ENCODE data around the gene SFTPD.

The SFTPD gene

GRCh38 chr10:79944428-79945395 lies 4.2 kb downstream of the SFTPD start:
- DNase-seq = no peak

- no peak for DNase-seq
These were observed 5.0 kb downstream of the SFTPD start for GRCh38 chr10:79943871-79944270.

- no peak for DNase-seq
These were observed 6.4 kb downstream of the SFTPD start for GRCh38 chr10:79942261-79943185.

GRCh38 chr10:79941585-79942210 lies 7.2 kb downstream of the SFTPD start:
- no peak for DNase-seq

GRCh38 chr10:79941146-79941545 lies 7.8 kb downstream of the SFTPD start:
- DNase-seq = no peak

- no peak for DNase-seq
These were observed 8.5 kb downstream of the SFTPD start for GRCh38 chr10:79940431-79940830.

GRCh38 chr10:79939969-79940368 lies 8.9 kb downstream of the SFTPD start:
- DNase-seq = no peak

GRCh38 chr10:79938728-79939406 lies 10.0 kb downstream of the SFTPD start:
- DNase-seq = no peak

- no peak for DNase-seq
These were observed 11.2 kb downstream of the SFTPD start for GRCh38 chr10:79937701-79938151.

GRCh38 chr10:79936625-79937615 lies 12.0 kb downstream of the SFTPD start:
- no peak for DNase-seq

GRCh38 chr10:79933961-79934360 lies 14.9 kb downstream of the SFTPD start:
- DNase-seq = peak; percentile 60

GRCh38 chr10:79932841-79933379 lies 16.0 kb downstream of the SFTPD start:
- DNase-seq = no peak

- DNase-seq = no peak
These were observed 16.6 kb downstream of the SFTPD start for GRCh38 chr10:79932307-79932706.

- DNase-seq = no peak
These were observed 18.2 kb downstream of the SFTPD start for GRCh38 chr10:79930751-79931150.

GRCh38 chr10:79930267-79930666 lies 18.6 kb downstream of the SFTPD start:
- DNase-seq = no peak

GRCh38 chr10:79929409-79929904 lies 19.4 kb downstream of the SFTPD start:
- DNase-seq = peak; percentile 33

GRCh38 chr10:79928028-79928583 lies 20.8 kb downstream of the SFTPD start:
- DNase-seq = no peak

GRCh38 chr10:79927111-79927828 lies 21.6 kb downstream of the SFTPD start:
- no peak for DNase-seq

- no peak for DNase-seq
These were observed 22.9 kb downstream of the SFTPD start for GRCh38 chr10:79926037-79926436.

- no peak for DNase-seq
These were observed 23.3 kb downstream of the SFTPD start for GRCh38 chr10:79925614-79926013.
